IMR-90 (cell line): ENCODE data around the gene DUSP14.

Experiments
- BHLHE40 ChIP-seq: fragments of 150-350 bp; IDR thresholded peaks from 2 replicates; pipeline ENCODE4 v1.6.1; 2016; ENCODE audit warnings: mild to moderate bottlenecking, low read depth, low read length
- POLR2A ChIP-seq: IDR thresholded peaks from 2 replicates; pipeline ENCODE4 v1.6.1; 2012; ENCODE audit warnings: mild to moderate bottlenecking, low read depth, low read length
- TF ChIP-seq, protein P1 (sequence below): conservative IDR thresholded peaks from 2 replicates; pipeline ENCODE4 v1.5.1; 2012; ENCODE audit warnings: mild to moderate bottlenecking, low read depth, low read length, improper control_type of control experiment
- TF ChIP-seq, protein P2 (sequence below): fragments of 150-350 bp; IDR thresholded peaks from 2 replicates; pipeline ENCODE4 v1.6.1; 2016; ENCODE audit warnings: low read depth, mild to moderate bottlenecking, low read length, moderate library complexity, borderline replicate concordance

DNA sequence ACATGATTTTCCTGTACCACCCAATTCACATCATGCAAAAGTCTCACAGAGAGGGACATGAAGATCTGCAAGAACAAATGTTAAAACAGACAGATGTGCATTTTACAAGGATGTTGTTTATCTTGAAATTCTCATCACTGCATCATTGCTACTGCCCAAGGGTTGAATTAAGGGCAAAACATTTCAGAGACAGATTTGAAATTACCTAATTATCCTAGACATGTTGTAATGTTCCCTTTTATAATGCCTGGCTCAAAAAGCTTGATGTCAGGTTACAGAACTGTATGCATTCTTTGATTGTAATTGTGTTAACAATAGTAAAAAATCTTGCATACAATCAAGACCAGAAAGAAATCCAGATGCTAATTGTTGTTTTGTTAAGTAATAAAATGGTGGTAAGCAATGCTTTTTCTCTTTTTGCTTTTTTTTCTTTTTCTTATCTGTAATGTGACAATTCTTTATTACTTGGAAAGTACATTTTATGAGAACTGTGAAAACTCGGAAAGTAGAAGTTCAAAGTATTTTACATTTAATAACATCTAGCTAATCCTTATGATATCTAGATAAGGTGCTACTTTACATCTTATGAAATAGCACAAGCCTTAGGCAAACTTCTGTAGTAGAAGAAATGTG is 3.6 kb upstream of the DUSP14 start:
- TF ChIP-seq, protein P1, sequence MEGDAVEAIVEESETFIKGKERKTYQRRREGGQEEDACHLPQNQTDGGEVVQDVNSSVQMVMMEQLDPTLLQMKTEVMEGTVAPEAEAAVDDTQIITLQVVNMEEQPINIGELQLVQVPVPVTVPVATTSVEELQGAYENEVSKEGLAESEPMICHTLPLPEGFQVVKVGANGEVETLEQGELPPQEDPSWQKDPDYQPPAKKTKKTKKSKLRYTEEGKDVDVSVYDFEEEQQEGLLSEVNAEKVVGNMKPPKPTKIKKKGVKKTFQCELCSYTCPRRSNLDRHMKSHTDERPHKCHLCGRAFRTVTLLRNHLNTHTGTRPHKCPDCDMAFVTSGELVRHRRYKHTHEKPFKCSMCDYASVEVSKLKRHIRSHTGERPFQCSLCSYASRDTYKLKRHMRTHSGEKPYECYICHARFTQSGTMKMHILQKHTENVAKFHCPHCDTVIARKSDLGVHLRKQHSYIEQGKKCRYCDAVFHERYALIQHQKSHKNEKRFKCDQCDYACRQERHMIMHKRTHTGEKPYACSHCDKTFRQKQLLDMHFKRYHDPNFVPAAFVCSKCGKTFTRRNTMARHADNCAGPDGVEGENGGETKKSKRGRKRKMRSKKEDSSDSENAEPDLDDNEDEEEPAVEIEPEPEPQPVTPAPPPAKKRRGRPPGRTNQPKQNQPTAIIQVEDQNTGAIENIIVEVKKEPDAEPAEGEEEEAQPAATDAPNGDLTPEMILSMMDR = no peak
- TF ChIP-seq, protein P2, sequence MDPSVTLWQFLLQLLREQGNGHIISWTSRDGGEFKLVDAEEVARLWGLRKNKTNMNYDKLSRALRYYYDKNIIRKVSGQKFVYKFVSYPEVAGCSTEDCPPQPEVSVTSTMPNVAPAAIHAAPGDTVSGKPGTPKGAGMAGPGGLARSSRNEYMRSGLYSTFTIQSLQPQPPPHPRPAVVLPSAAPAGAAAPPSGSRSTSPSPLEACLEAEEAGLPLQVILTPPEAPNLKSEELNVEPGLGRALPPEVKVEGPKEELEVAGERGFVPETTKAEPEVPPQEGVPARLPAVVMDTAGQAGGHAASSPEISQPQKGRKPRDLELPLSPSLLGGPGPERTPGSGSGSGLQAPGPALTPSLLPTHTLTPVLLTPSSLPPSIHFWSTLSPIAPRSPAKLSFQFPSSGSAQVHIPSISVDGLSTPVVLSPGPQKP = no peak
- TF ChIP-seq BHLHE40 (no peak), POLR2A (no peak)
